Hypothalamus (tissue), 51 donors: ENCODE data around the gene SYT7.

Experiments
- DNase-seq, 51 donors: peaks; one replicate each; lab custom pipeline; 2025; lab: John Stamatoyannopoulos, UW

Gene SYT7

DNA sequence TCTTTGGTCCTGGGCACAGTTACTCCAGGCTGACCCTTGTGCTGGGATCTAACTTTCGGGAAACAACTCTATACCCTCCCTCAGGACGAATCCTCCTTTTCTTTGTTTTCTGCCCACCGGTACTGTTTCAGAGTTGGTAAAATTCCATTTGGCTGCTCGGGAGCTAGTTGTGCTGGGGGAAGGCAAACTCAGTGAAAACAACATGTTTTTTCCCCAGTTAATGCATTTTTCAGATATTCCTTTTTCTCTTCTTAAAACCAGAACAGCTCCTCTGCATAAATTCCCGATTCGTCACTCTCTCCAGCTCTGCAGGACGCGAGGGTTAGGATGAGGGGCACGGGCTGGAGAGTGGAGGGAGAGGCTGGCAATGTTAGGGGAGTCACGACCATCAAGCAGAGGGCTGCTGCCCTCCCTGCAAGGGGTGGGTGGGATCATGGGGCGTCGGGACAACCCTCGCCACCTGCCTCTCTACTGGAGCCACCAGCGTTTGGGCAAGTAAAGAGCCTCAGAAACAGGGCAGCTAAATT, 41.0 kb downstream of the SYT7 start:
- no peak for DNase-seq

GRCh38 chr11:61539006-61539405, 41.9 kb downstream of the SYT7 start:
- DNase-seq = peak in 6 of 51 donors; percentile 11 to 21 (median 18)

- no peak for DNase-seq
Measured at GRCh38 chr11:61538636-61538961, 42.3 kb downstream of the SYT7 start.

GRCh38 chr11:61537326-61537725, 43.5 kb downstream of the SYT7 start:
- no peak for DNase-seq

- DNase-seq = no peak
Measured at GRCh38 chr11:61536676-61537270, 44.1 kb downstream of the SYT7 start.

GRCh38 chr11:61535998-61536675, 44.7 kb downstream of the SYT7 start:
- DNase-seq = no peak

DNA sequence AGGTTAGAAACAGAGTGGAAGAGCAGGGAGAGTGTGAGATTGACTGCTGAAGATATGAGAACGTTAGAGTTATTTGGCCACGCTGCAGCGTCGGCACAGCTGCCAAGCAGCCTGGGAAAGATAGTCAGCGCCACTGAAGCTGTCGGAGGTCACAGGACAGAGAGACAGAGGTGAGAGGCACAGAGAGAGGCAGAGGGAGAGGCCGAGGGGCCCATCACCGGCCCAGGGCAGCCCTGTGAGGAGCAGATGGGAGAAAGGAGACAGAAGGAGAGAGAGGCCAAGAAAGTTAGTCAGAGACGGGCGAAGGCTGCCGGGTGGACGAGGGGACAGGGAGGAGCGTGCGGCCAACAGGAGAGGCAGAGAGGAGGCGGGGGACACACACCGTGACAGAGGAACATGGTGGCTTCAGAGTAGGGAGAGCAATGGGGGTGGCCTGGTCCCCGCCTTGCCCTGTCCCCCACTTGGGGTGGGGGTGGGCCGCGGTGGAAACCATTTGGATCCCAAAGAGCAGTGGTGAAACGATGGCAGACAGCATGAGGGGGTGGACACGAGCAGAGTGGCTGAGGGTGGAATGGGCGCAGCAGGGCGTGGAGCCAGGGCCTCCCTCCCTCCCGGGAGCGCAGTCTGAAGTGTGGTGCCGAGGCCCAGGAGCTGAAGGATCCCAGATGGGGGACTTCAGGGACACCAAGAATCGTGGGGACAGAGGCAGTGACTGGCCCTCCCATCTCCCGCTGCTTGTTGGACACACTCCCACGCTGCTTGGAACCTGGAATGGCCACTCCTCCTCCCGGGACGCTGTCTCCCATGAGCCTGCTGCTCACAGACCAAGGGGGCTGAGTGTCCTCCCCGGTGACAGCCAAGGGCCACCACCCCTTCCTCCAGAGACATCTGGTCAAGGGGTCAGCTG, 45.7 kb downstream of the SYT7 start:
- peak in 1 of 51 donors; percentile 48 for DNase-seq

- no peak for DNase-seq
Measured at GRCh38 chr11:61534025-61534932, 46.6 kb downstream of the SYT7 start.

GRCh38 chr11:61533401-61533800, 47.5 kb downstream of the SYT7 start:
- no peak for DNase-seq

GRCh38 chr11:61533039-61533375, 47.9 kb downstream of the SYT7 start:
- DNase-seq = no peak

GRCh38 chr11:61532134-61533038, 48.5 kb downstream of the SYT7 start:
- DNase-seq = peak in 5 of 51 donors; percentile 3 to 31 (median 12)

DNA sequence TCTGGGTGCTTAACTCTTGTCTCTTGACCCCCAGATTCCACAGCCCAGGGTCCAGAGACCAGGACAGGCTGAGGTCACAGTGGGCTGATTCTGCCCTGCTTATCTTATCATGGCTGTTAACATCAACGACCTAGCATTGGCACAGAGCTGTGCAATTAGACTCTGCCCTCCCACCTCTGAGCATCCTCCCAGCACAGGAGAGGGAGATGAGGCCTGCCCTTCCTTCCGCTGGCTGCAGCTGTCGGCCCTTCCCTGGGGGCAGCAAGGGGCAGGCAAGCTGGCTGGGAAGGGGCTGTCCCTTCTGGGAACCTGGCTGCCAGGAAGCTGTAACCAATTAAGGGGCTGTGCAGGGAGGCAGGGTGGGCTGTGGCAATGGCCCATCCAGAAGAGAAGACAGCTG, 49.8 kb downstream of the SYT7 start:
- no peak for DNase-seq

DNA sequence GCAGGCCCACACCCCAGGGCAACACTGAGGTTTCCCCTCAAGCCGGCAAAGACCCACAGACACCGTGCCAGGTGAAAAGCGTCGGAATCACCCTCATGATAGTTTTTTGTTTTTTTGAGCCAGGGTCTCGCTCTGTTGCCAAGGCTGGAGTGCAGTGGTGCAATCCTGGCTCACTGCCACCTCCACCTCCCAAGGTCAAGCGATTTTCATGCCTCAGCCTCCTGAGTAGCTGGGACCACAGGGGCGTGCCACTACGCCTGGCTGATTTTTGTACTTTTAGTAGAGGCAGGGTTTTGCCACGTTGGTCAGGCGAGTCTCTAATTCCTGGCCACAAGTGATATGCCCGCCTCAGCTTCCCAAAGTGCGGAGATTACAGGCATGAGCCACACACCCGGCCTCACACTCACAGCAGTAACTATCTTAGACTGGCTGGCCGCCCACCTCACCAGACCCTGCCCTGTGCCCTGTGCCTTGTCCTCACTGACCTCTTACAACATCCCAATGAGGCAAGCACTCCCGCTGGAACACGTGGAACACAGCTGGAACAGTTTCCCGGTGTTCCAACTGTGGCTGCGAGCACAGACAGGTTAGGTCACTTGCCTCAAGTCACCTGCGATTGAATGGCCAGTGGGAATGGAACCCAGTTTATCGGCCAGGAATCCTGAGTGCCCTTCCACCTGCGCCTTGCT, 51.2 kb downstream of the SYT7 start:
- no peak for DNase-seq

DNA sequence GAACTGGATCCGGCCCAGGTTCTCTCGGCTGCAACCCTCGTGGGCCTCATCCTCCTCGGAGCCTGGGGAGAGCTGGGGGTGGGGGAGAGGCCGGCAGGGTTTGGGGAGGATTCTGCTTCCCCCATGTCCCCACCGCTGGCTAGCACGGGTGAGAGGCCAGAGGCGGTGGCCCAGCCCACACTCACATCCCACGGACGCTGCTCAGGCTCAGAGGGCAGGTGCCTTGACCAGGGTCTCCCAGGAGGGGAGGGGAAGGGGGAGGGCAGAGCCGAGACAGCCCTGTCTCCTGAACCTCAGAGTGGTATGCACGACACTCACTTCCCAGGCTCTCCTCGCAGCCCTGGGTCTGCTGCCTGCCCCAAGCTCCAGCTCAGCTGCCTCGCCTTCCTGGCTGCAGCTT, 52.8 kb downstream of the SYT7 start:
- no peak for DNase-seq

DNA sequence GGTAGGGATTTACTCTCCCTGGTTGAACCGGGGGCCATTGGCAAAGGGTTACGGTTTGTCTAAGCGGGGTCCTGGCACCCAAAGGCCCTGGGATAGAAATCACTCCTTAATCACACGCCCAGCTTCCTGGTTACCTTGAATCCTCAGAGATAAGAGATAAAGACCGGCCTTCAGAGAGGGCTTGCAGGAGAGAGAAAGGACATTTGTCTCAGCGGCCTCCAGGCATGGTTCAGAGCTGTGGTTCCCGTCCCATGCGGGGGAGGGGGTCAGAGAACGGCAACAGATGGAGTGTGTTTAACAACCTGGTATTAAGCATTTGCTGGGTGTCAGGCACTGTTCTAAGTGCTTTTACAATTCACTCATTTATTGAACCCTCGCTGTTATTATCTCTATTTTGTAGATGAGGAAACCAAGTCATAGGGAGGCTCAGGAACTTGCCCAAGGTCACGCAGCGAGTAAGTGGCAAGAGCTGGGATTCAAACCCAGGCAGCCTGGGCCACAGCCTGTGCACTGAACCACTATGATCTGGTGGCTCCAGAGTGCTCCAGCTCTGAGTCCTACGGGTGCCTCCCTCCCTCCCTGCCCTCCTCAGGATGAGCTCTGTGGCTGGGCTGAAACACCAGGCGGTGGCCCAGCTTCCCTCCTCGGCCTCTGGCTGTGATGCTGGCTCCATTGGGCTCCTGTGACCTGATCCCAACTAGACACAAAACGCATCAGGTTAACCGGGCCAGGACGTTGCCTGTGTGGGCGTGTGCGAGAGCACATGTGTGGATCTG, 53.7 kb downstream of the SYT7 start:
- no peak for DNase-seq

- no peak for DNase-seq
Measured at GRCh38 chr11:61526229-61526628, 54.6 kb downstream of the SYT7 start.

DNA sequence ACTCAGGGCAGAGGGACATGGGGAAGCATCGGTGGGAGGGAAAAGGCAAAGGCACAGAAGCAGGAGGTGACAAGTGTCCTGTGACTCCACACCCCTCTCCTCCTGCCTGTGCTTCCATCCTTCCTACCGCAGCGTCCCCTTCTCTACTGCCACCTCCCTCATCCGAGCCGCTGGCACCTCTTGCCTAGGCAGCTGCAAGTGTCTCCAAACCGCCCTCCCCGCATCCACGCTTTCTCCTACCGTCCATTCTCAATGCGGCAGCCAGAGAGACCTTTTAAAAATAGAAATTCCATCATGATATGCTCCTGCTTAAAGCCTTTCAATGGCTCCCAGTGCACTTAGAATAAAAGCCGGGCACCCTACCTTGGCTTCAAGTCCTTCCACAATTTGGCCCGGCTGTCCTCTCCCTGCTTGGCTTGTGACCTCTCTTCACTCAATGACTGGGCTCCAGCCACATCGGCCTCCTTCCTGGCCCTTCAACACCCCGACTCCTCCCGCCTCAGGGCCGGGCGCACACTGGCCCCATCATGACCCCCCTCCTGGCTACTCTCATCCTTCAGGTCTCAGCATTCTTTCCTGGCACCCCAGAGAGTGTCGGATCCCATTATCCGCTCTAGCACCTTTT, 55.8 kb downstream of the SYT7 start:
- no peak for DNase-seq

DNA sequence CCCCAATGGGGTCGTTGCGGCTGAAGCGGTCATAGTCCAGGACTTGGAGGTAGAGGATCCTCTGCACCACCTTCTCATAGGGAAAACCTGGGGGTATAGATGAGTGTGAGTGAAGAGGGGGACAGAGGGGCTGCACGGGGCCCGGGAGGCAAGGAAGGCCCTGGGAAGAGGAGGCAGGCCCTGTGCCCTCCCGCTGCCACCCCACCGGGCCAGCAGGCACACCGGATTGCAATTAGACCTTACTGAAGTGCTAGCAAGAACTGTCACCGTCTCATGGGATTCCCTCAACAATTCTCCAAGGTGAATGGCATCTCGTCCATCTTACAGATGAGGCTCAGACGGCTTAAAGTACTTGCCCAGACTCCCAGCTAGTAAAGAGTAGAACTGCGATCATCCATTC, 56.4 kb downstream of the SYT7 start:
- no peak for DNase-seq
